B cell (primary cell): ENCODE data around the gene MCTP1. TPM values are rescaled to one million over a fixed set of nuclear protein-coding genes. Genes with fewer than 3 reads are reported as not detected.

Experiments used
- ATAC-seq: fragments of 200-7000 bp; cut with Tn5 transposase; one replicate; pipeline ENCODE4 v1.10.0; 2021; ENCODE audit warnings: low read depth, mild to moderate bottlenecking, moderate number of reproducible peaks, moderate library complexity
- CTCF ChIA-PET: fragments of 350-600 bp; sonication (Branson Sonifier 250); formaldehyde crosslinking; loops from one replicate; lab custom pipeline; 2021; ENCODE audit warnings: antibody characterized with exemption, inconsistent platforms; lab: Charles Lee
- POLR2A ChIA-PET: fragments of 350-600 bp; sonication (Branson Sonifier 250); formaldehyde crosslinking; loops from one replicate; lab custom pipeline; 2021; ENCODE audit warnings: antibody characterized with exemption; lab: Charles Lee
- DNase-seq: peaks from one replicate; pipeline ENCODE4 v3.0.0; 2013
- H2AFZ ChIP-seq: 2 replicates; pipeline ENCODE4 v1.6.1; 2012; ENCODE audit warnings: mild to moderate bottlenecking, low read depth, low read length; ENCODE audit not compliant: insufficient read depth, poor library complexity, severe bottlenecking
- H3K27ac ChIP-seq, 2 donors: 1 replicate in 1 of 2; 2 replicates in 1 of 2; pipeline ENCODE4 v1.5.1; 2012 to 2013; ENCODE audit warnings: low read length in 2 of 2, mild to moderate bottlenecking in 2 of 2, moderate library complexity in 1 of 2
- H3K27me3 ChIP-seq, 4 experiments: fragments of 200-600 bp in 1 of 4; sonication (generic) in 1 of 4; replicated peaks in 1 of 4; 1 replicate in 2 of 4; 2 replicates in 2 of 4; pipeline versions ENCODE4 v1.6.1 to v1.7.0; 2013 to 2016; ENCODE audit warnings: low read length in 3 of 4, mild to moderate bottlenecking in 2 of 4, mixed read lengths in 1 of 4, moderate library complexity in 1 of 4; ENCODE audit not compliant: insufficient read depth in 4 of 4, control insufficient read depth in 3 of 4; ENCODE audit errors: control extremely low read depth in 1 of 4
- H3K36me3 ChIP-seq, 2 experiments: replicated peaks in 1 of 2; 1 replicate in 1 of 2; 2 replicates in 1 of 2; pipeline versions ENCODE4 v1.6.1 to v1.7.1; 2013; ENCODE audit warnings: low read length in 1 of 2; ENCODE audit not compliant: insufficient read depth in 2 of 2, control insufficient read depth in 1 of 2; ENCODE audit errors: control extremely low read depth in 1 of 2, extremely low read depth in 1 of 2
- H3K4me1 ChIP-seq, 2 donors: fragments of 200-600 bp in 1 of 2; sonication (generic) in 1 of 2; 1 replicate in 1 of 2; 2 replicates in 1 of 2; pipeline versions ENCODE4 v1.5.1 to v1.6.1; 2013 to 2017; ENCODE audit warnings: low read length in 2 of 2; ENCODE audit not compliant: control insufficient read depth in 2 of 2, insufficient read depth in 2 of 2
- H3K4me2 ChIP-seq: replicated peaks from 2 replicates; pipeline ENCODE3; 2012; ENCODE audit warnings: mild to moderate bottlenecking, low read depth, low read length; ENCODE audit not compliant: poor library complexity, severe bottlenecking
- H3K4me3 ChIP-seq, 5 experiments: fragments of 200-600 bp in 1 of 5; sonication (generic) in 1 of 5; 1 replicate in 3 of 5; 2 replicates in 2 of 5; pipeline versions ENCODE4 v1.5.1 to v1.7.0; 2011 to 2016; ENCODE audit warnings: low read length in 4 of 5, mild to moderate bottlenecking in 4 of 5, low read depth in 2 of 5, control low read depth in 1 of 5, moderate library complexity in 1 of 5; ENCODE audit not compliant: insufficient read depth in 1 of 5; ENCODE audit errors: control extremely low read depth in 1 of 5, extremely low read depth in 1 of 5
- H3K79me2 ChIP-seq: fragments of 200-600 bp; sonication (generic); one replicate; pipeline ENCODE4 v1.6.0; 2016; ENCODE audit warnings: low read length; ENCODE audit not compliant: control insufficient read depth, insufficient read depth
- H3K9ac ChIP-seq: fragments of 200-600 bp; sonication (generic); 2 replicates; pipeline ENCODE4 v1.6.1; 2017; ENCODE audit warnings: mild to moderate bottlenecking, low read length, moderate library complexity
- H3K9me3 ChIP-seq, 3 donors: one replicate each; pipeline versions ENCODE4 v1.6.1 to v1.7.1; 2013; ENCODE audit warnings: low read length in 2 of 3; ENCODE audit not compliant: control insufficient read depth in 2 of 3, insufficient read depth in 1 of 3; ENCODE audit errors: control extremely low read depth in 1 of 3
- H4K20me1 ChIP-seq: 2 replicates; pipeline ENCODE4 v1.6.0; 2012; ENCODE audit warnings: mild to moderate bottlenecking, low read length; ENCODE audit not compliant: insufficient read depth, control insufficient read depth, poor library complexity, severe bottlenecking
- H3K27ac Mint-ChIP-seq: one replicate; pipeline ENCODE4 v1.8.0; 2021; ENCODE audit warnings: mixed read lengths
- H3K27me3 Mint-ChIP-seq: one replicate; pipeline ENCODE4 v1.8.0; 2021; ENCODE audit warnings: mixed read lengths
- H3K4me1 Mint-ChIP-seq: one replicate; pipeline ENCODE4 v1.8.0; 2021; ENCODE audit warnings: mixed read lengths
- H3K4me3 Mint-ChIP-seq: one replicate; pipeline ENCODE4 v1.8.0; 2021; ENCODE audit warnings: mixed read lengths
- H3K9me3 Mint-ChIP-seq: one replicate; pipeline ENCODE4 v1.8.0; 2022; ENCODE audit warnings: mixed read lengths; ENCODE audit not compliant: insufficient read depth
- CTCF ChIP-seq: fragments of 200-600 bp; IDR thresholded peaks from one replicate; pipeline ENCODE4 v1.8.0; 2022; ENCODE audit warnings: antibody characterized with exemption, mild to moderate bottlenecking
- EZH2 ChIP-seq: IDR thresholded peaks from 2 replicates; pipeline ENCODE4 v1.6.1; 2012; ENCODE audit warnings: borderline replicate concordance, low read depth, mild to moderate bottlenecking, moderate library complexity, low read length; ENCODE audit not compliant: insufficient read depth, poor library complexity, severe bottlenecking
- WGBS: methylation state at CpG from one replicate; pipeline ENCODE4 v1.1.5; 2013; ENCODE audit warnings: missing lambda C conversion rate; ENCODE audit not compliant: insufficient coverage; 5-methylcytosine and 5-hydroxymethylcytosine counted together
- intact Hi-C: fragments of 100-400 bp; cut with micrococcal nuclease; formaldehyde crosslinking; loops from one replicate; pipeline ENCODE4 v1.10.0; 2022
- polyA plus RNA-seq: library from polyadenylated mRNA; depleted of rRNA; stranded (reverse); fragments of >200 nt; gene quantifications from 2 replicates; pipeline ENCODE4 v1.2.3, GENCODE V29; 2012
- total RNA-seq, 2 donors: library from RNA; stranded (reverse); fragments of 120-200 nt in 1 of 2; gene quantifications; 1 replicate in 1 of 2; 2 replicates in 1 of 2; pipeline versions ENCODE4 v1.2.3 to v1.2.4, GENCODE V29; 2013 to 2022

MCTP1 gene
- total and polyA plus RNA-seq, 2 donors (not counting 1 experiment from before 2014, with no cell fraction given), result 0.42 to 2.5 TPM

DNA sequence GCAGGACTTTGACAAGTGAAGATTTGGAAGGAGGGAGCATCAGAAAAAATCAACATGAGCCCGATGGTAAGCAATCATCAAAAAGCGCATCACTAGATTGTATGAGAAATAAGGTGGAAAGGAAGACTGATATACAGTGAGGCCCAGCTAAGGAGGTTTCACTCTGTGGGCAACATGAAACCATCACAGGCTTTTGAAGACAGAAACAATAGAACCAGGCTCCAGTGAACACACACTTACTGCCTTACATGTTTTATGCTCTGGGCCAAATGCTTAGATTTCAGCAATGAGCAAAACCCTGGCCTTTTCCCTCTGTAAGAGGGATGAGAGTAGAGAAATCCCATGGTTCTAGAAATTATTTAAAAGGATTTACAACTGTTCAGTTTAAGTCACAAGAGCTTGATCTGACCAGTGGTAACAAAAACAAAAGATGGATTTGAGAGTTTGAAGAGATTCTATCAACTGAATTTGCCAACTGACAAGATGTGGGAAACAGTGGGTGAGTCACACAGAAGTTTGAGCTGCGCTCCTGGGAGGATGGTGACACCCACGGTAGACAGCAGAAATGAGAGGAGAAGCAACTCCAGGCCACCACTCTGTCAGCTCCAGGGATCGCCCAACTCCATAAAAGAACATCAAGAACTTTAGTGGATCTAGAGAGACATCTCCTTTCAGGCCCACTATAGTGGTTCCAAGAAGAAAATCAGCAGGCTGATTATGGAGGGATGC is 261.8 kb downstream of the MCTP1 start:
- no peak overlapping the region for H3K9ac ChIP-seq
- Mint-ChIP-seq H3K27ac (no peak overlapping the region), H3K4me1 (peaks cover 8% of the 10 kb centered on the region), H3K27me3 (no peaks in the 10 kb centered on the region), H3K4me3 (no peak overlapping the region), H3K9me3 (no peaks in the 10 kb centered on the region)
- H3K79me2 ChIP-seq, result no peaks in the 10 kb centered on the region
- DNase-seq (no peak), ATAC-seq (no peak)
- H3K36me3 ChIP-seq, result no peaks in the 10 kb centered on the region
- no peaks in the 10 kb centered on the region for H3K27me3 ChIP-seq
- TF ChIP-seq EZH2 (no peak), CTCF (no peak)
- intact Hi-C loops, result no loop called here
- H3K4me2 ChIP-seq, result no peak overlapping the region
- H3K9me3 ChIP-seq, result no peaks in the 10 kb centered on the region
- POLR2A ChIA-PET, result no interaction called here
- CTCF ChIA-PET, result no interaction called here
- whole genome bisulfite sequencing, result 59% methylated on average over 4 of the region's 5 CpGs
- no peak overlapping the region for H3K27ac ChIP-seq
- no peak overlapping the region for H3K4me3 ChIP-seq
- no peaks in the 10 kb centered on the region for H4K20me1 ChIP-seq
- H2AFZ ChIP-seq, result no peak overlapping the region
- H3K4me1 ChIP-seq, result peaks cover 7 to 8% of the 10 kb centered on the region in 2 donors

DNA sequence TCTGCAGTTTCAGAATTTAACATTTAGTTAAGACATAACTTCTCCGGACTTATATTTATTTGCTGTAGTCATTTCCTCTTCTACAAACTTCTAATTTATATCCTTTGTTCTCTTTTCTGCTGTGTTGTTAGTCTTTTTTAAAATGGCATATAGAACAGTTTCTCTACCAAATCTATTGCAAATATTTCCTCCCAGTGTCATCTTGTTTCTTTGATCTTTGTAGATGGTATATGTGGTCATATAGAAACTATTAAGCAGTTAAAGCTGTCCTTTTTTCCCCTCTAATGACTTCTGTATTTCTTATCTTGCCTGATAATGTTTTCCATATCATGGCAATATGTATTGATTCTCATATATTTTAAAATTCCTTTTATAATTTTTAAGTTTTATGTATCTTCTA is 264.5 kb downstream of the MCTP1 start:
- no CpG with 5 or more reads among the region's 1 CpG for WGBS
- H3K27me3 Mint-ChIP-seq, result no peaks in the 10 kb centered on the region
- H3K27ac Mint-ChIP-seq, result no peak overlapping the region
- CTCF ChIA-PET, result no interaction called here
- H3K9me3 ChIP-seq, result no peaks in the 10 kb centered on the region
- H3K4me3 Mint-ChIP-seq, result no peak overlapping the region
- H3K4me1 Mint-ChIP-seq, result no peaks in the 10 kb centered on the region
- H3K27ac ChIP-seq, result no peak overlapping the region
- no peak overlapping the region for H3K4me3 ChIP-seq
- H3K4me1 ChIP-seq, result no peaks in the 10 kb centered on the region
- H3K9me3 Mint-ChIP-seq, result no peaks in the 10 kb centered on the region
- POLR2A ChIA-PET, result no interaction called here
- H2AFZ ChIP-seq, result no peak overlapping the region
- ATAC-seq, result no peak
- no peak overlapping the region for H3K9ac ChIP-seq
- no peaks in the 10 kb centered on the region for H3K79me2 ChIP-seq
- peaks cover 0 to 1% of the 10 kb centered on the region in 2 experiments for H3K36me3 ChIP-seq
- intact Hi-C loops, result no loop called here
- TF ChIP-seq CTCF, result no peak
- TF ChIP-seq EZH2, result no peak
- no peak overlapping the region for H3K4me2 ChIP-seq
- DNase-seq, result no peak
- H3K27me3 ChIP-seq, result no peaks in the 10 kb centered on the region
- no peaks in the 10 kb centered on the region for H4K20me1 ChIP-seq
